ENCODE data around the gene AKR1C2.
"Not testable (repeated sequence)": the region's sequence is repeated elsewhere in the genome, so short reads cannot be mapped to it uniquely, and the experiment has no call there.

GRCh38 chr10:5010043-5010442 is 6.4 kb upstream of the AKR1C2 start:
- not testable (repeated sequence) for TF ChIP-seq CTCF (IDR thresholded peaks at IDR 0.05; ENCODE audit: low read length); EZH2 (optimal IDR thresholded peaks at IDR 0.05; ENCODE audit: low read depth, low read length)

All from MM.1S (cell line).